ENCODE measurements around the gene SOWAHA. TPM values are rescaled to one million over a fixed set of nuclear protein-coding genes. Genes with fewer than 3 reads are reported as not detected.

Gene SOWAHA
- total and polyA plus RNA-seq, 2 experiments from 2014 or later, result not detected

- H3K9me2 ChIP-seq (ENCODE audit: insufficient read depth), result no peaks in the 10 kb centered on the region
Observed at GRCh38 chr5:132788990-132789886, 23.9 kb upstream of the SOWAHA start.

GRCh38 chr5:132790201-132790865 lies 22.8 kb upstream of the SOWAHA start:
- Histone ChIP-seq H4K20me1 (ENCODE audit: insufficient read depth) (no peaks in the 10 kb centered on the region), H3K4me1 (ENCODE audit: insufficient read depth) (peaks cover 12% of the 10 kb centered on the region), H3K4me2 (ENCODE audit: unreplicated experiment) (no peak overlapping the region), H3F3A (ENCODE audit: insufficient read depth) (no peaks in the 10 kb centered on the region; the same call in 1 of the 2 replicates), H3K36me3 (ENCODE audit: low read depth) (no peaks in the 10 kb centered on the region), H3K9me3 (ENCODE audit: low read depth) (no peaks in the 10 kb centered on the region), H3K9ac (no peak overlapping the region), H3K9me2 (ENCODE audit: insufficient read depth) (no peaks in the 10 kb centered on the region), H3K27ac (no peak overlapping the region), H3K27me3 (replicated peaks; ENCODE audit: insufficient read depth) (no peaks in the 10 kb centered on the region), H2AFZ (no peak overlapping the region), H3K79me2 (ENCODE audit: insufficient read depth) (no peaks in the 10 kb centered on the region), H3K4me3 (no peak overlapping the region)
- in situ Hi-C loops (cut with MboI), result no loop called here
- DNase-seq, result no peak
- TF ChIP-seq EZH2 (IDR thresholded peaks at IDR 0.05; ENCODE audit: insufficient read depth, poor library complexity, severe bottlenecking), result no peak
- no peak for TF ChIP-seq EZH2phosphoT487 (IDR thresholded peaks at IDR 0.05; ENCODE audit: insufficient read depth, low read depth)
- WGBS, 2 experiments (ENCODE audit: low coverage in 1 of 2, low lambda C conversion rate in 2 of 2, missing lambda C conversion rate in 2 of 2), result 61 to 86% methylated on average over 2 of the region's 2 CpGs

More at GRCh38 chr5:132788990-132789886, 23.9 kb upstream of the SOWAHA start:
- no peak for TF ChIP-seq EZH2 (IDR thresholded peaks at IDR 0.05; ENCODE audit: insufficient read depth, poor library complexity, severe bottlenecking)
- no peak for TF ChIP-seq EZH2phosphoT487 (IDR thresholded peaks at IDR 0.05; ENCODE audit: insufficient read depth, low read depth)
- no peaks in the 10 kb centered on the region for H3K36me3 ChIP-seq (ENCODE audit: low read depth)
- H3K27ac ChIP-seq, result no peak overlapping the region
- H3K27me3 ChIP-seq (replicated peaks; ENCODE audit: insufficient read depth), result no peaks in the 10 kb centered on the region
- H3K4me3 ChIP-seq, result no peak overlapping the region
- H3K9me3 ChIP-seq (ENCODE audit: low read depth), result no peaks in the 10 kb centered on the region
- H4K20me1 ChIP-seq (ENCODE audit: insufficient read depth), result no peaks in the 10 kb centered on the region
- in situ Hi-C loops (cut with MboI), result no loop called here
- H3F3A ChIP-seq (ENCODE audit: insufficient read depth), result no peaks in the 10 kb centered on the region; the same call in 1 of the 2 replicates
- DNase-seq, result no peak
- whole genome bisulfite sequencing, 2 experiments (ENCODE audit: low coverage in 1 of 2, low lambda C conversion rate in 2 of 2, missing lambda C conversion rate in 2 of 2), result 82% methylated on average over 8 of the region's 8 CpGs
- H3K4me1 ChIP-seq (ENCODE audit: insufficient read depth), result peaks cover 12% of the 10 kb centered on the region
- no peak overlapping the region for H2AFZ ChIP-seq
- no peaks in the 10 kb centered on the region for H3K79me2 ChIP-seq (ENCODE audit: insufficient read depth)
- H3K9ac ChIP-seq, result no peak overlapping the region
- no peak overlapping the region for H3K4me2 ChIP-seq (ENCODE audit: unreplicated experiment)

GRCh38 chr5:132791026-132791425 lies 22.1 kb upstream of the SOWAHA start:
- Histone ChIP-seq H3K4me3 (no peak overlapping the region), H3K9ac (no peak overlapping the region), H3K27me3 (replicated peaks; ENCODE audit: insufficient read depth) (no peaks in the 10 kb centered on the region), H3F3A (ENCODE audit: insufficient read depth) (no peaks in the 10 kb centered on the region; the same call in 1 of the 2 replicates), H3K9me3 (ENCODE audit: low read depth) (no peaks in the 10 kb centered on the region), H4K20me1 (ENCODE audit: insufficient read depth) (no peaks in the 10 kb centered on the region), H2AFZ (no peak overlapping the region), H3K9me2 (ENCODE audit: insufficient read depth) (no peaks in the 10 kb centered on the region), H3K4me2 (ENCODE audit: unreplicated experiment) (no peak overlapping the region), H3K4me1 (ENCODE audit: insufficient read depth) (peaks cover 12% of the 10 kb centered on the region), H3K36me3 (ENCODE audit: low read depth) (no peaks in the 10 kb centered on the region), H3K27ac (no peak overlapping the region), H3K79me2 (ENCODE audit: insufficient read depth) (no peaks in the 10 kb centered on the region)
- TF ChIP-seq EZH2 (IDR thresholded peaks at IDR 0.05; ENCODE audit: insufficient read depth, poor library complexity, severe bottlenecking), result no peak
- no peak for TF ChIP-seq EZH2phosphoT487 (IDR thresholded peaks at IDR 0.05; ENCODE audit: insufficient read depth, low read depth)
- 83 to 85% methylated on average over 3 of the region's 3 CpGs for WGBS, 2 experiments (ENCODE audit: low coverage in 1 of 2, low lambda C conversion rate in 2 of 2, missing lambda C conversion rate in 2 of 2)
- DNase-seq, result no peak
- in situ Hi-C loops (cut with MboI), result no loop called here

GRCh38 chr5:132797651-132798050 lies 15.5 kb upstream of the SOWAHA start:
- Histone ChIP-seq H3K27me3 (replicated peaks; ENCODE audit: insufficient read depth) (0 out of 2 replicates have a peak, but pooled peaks cover 14% of the 10 kb centered on the region), H3K9me3 (ENCODE audit: low read depth) (no peaks in the 10 kb centered on the region), H3K27ac (no peak overlapping the region), H3F3A (ENCODE audit: insufficient read depth) (no peaks in the 10 kb centered on the region), H3K9ac (no peak overlapping the region), H2AFZ (no peak overlapping the region), H4K20me1 (ENCODE audit: insufficient read depth) (no peaks in the 10 kb centered on the region), H3K4me2 (ENCODE audit: unreplicated experiment) (no peak overlapping the region), H3K9me2 (ENCODE audit: insufficient read depth) (no peaks in the 10 kb centered on the region), H3K4me3 (no peak overlapping the region), H3K36me3 (ENCODE audit: low read depth) (no peaks in the 10 kb centered on the region), H3K4me1 (ENCODE audit: insufficient read depth) (no peaks in the 10 kb centered on the region), H3K79me2 (ENCODE audit: insufficient read depth) (no peaks in the 10 kb centered on the region)
- no peak for DNase-seq
- 11 to 19% methylated on average over 2 of the region's 2 CpGs for WGBS, 2 experiments (ENCODE audit: low coverage in 1 of 2, low lambda C conversion rate in 2 of 2, missing lambda C conversion rate in 2 of 2)
- in situ Hi-C loops (cut with MboI), result no loop called here
- no peak for TF ChIP-seq EZH2phosphoT487 (IDR thresholded peaks at IDR 0.05; ENCODE audit: insufficient read depth, low read depth)
- TF ChIP-seq EZH2 (IDR thresholded peaks at IDR 0.05; ENCODE audit: insufficient read depth, poor library complexity, severe bottlenecking), result no peak

Data from GM23248 (cell line).